C4-2B (cell line): ENCODE results near the gene CA10.

Source experiments
- ZFX ChIP-seq: fragments of 450-650 bp; IDR thresholded peaks from 2 replicates; pipeline ENCODE4 v1.6.1; 2017
- TF ChIP-seq, protein P1 (sequence below): fragments of 450-650 bp; conservative IDR thresholded peaks from 2 replicates; pipeline ENCODE4 v1.5.1; 2017; ENCODE audit warnings: mild to moderate bottlenecking

DNA sequence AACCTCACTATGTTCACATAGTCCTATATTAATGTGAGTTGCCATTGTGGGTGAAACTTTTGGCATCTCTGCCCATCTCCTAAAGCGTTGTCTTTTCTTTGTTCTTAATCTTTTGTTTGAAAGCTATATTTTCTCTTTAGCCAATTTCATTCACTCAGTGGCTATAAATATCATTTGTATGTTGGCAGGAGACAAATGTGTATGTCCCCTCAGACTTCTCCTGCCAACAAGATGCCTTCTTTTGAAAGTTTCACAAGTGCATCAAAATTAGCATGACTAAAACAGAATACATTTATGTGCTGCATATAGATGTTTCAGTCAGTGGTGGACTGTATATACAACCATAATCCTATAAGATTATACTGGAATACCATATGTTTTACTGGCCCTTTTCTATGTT lies 109.0 kb downstream of the CA10 start:
- TF ChIP-seq, protein P1, sequence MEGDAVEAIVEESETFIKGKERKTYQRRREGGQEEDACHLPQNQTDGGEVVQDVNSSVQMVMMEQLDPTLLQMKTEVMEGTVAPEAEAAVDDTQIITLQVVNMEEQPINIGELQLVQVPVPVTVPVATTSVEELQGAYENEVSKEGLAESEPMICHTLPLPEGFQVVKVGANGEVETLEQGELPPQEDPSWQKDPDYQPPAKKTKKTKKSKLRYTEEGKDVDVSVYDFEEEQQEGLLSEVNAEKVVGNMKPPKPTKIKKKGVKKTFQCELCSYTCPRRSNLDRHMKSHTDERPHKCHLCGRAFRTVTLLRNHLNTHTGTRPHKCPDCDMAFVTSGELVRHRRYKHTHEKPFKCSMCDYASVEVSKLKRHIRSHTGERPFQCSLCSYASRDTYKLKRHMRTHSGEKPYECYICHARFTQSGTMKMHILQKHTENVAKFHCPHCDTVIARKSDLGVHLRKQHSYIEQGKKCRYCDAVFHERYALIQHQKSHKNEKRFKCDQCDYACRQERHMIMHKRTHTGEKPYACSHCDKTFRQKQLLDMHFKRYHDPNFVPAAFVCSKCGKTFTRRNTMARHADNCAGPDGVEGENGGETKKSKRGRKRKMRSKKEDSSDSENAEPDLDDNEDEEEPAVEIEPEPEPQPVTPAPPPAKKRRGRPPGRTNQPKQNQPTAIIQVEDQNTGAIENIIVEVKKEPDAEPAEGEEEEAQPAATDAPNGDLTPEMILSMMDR = no peak
- no peak for TF ChIP-seq ZFX
